HG02610 (cell line): ENCODE measurements around the gene CHI3L2.

ENCODE experiments used
- ATAC-seq: cut with Tn5 transposase; IDR thresholded peaks from one replicate; pipeline ENCODE4 v1.9.1; 2021; ENCODE audit warnings: mild to moderate bottlenecking, moderate library complexity; ENCODE audit not compliant: unreplicated experiment

The CHI3L2 gene

DNA sequence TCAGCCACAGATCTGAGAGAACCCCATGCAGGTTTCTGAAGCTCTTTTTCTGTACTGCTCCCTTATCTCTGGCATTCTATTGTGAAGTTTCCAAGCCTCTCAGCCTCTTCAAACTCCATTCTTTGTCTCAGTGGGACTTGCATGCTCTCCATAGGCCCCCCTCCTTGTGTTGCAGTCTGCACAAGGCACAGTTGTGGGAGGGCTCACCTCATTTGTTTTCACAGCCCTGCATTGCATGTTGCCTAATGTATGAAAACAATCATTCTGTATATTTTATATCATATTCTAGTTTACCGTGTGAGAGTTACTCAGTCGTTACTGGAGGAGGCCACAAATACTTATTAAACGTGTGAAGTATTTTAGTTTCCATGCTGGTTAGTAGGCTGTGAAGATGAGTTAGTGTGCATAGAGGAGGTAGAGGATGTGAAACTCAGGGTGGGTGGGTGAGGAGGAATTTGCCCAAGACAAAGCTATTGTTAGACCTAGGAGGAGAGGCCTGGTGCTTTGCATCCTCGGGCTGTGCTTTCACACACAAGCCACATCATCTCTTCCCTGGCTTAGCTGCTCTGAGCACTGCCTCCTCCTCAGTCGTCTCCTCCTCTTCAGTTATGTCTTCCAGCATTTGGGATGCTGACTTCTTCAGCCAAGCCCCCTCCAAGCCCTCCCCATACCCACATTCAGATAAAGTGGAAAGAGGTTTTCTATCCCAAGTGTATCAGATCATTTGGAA is 7.8 kb upstream of the CHI3L2 start:
- peak; percentile 37 for ATAC-seq

DNA sequence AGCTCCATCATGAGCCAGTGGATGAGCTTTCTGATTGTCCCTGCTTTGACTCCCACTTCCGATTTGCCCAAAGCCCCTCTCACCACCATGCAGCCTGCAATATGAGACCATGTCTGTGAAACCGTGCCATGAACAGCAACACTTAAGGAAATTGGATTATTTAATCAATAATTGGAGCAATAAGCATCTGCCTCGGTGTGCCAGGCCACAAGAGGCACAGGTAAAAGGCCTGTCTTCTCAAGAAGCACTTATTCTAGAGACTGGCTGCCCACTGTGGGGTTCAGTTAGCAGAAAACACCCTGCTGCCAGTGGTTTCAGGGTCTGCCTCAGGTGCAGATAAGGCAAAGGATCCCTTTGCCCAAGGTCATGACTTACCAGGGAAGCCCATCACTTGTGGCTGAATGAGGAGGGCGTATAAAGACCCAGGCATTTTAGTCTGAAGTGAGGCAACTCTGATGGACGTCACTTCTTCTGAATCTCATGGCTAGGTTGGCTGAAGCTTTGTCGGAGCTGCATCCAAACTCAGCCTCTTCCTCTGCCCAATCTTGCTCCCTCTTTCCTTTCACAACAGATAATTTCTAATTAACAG is 7.1 kb upstream of the CHI3L2 start:
- ATAC-seq = no peak

DNA sequence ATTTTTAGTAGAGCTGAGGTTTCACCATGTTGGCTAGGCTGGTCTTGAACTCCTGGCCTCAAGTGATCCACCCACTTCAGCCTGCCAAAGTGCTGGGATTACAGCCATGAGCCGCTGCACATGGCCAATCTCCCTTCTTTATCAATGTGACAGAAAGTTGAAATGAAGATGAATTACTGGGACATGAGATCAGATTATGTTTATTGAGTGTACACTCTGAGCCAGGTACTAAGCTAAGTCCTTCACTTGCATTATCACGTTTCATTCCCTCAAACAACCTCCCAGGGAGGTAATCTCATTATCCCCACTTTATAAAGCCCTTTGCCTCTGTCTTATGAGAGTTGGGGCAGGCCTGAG is 6.3 kb upstream of the CHI3L2 start:
- no peak for ATAC-seq

DNA sequence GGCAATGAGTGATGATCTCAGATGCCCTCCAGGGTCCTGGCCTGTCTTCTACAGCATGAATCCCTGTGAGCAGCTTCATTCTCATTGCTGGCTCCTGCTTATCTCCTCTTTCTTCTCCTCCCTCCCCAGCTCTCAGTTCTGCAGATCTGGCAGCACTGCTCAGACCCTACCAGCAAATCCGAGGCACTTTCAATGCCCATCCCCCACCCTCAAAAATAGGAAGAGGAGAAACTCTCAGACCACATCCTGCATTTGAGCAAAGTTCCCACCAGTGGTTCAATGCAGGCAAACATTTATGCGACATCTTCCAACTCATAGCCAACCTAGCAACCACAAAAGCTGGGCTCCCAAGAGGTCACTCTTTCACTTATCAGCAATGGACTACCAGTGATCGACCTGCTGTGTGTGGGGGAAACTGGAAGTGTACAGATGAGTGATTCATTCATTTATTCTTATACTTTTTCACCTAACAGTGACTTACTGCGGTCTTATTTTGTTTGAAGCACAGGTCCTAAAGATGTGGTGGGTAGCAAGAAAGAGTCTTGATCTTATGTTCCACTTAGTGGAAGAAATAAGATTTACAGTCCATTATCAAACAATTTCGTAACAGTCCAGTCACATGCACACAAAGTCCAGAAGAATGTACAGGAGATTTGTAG is 5.8 kb upstream of the CHI3L2 start:
- peak; percentile 57 for ATAC-seq

DNA sequence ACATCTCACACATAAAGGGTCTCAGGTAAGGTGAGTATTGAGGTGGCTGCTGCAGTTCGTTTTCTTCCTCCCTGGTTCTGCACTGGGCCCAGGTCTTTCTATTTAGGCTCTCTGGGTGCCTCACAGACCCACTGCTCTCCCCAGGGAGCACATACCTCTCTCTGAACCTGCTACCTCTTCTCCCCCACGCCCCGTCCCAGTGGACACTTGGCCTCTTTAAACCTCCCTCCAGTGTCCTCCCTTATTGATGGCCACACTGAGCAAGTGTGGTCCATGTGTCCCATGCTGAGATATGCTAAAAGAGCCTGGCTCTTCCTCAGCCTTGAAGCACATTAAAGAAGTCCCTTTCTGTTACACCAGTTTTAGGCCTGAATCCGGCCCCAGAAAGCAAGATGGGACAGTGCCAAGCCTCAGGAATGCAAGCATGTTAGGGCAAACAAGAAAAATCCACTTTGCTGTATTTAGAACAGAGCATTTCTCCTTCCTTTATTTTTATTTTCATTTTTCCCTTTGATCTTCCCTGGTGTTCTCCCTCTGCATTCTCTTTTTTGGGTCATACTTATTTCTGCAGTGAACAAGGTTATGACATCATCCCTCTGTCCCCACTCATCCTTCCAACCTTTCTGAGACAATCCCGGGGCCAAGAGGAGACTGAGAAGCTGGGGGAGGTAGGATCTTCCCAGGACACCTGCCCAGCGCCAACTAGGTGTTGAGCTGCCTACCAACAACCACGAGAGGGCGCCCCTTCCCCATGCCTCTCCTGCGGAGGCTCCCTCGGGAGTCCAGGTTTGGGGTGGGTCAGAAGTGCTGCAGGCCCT is 5.0 kb upstream of the CHI3L2 start:
- peak; percentile 23 for ATAC-seq

DNA sequence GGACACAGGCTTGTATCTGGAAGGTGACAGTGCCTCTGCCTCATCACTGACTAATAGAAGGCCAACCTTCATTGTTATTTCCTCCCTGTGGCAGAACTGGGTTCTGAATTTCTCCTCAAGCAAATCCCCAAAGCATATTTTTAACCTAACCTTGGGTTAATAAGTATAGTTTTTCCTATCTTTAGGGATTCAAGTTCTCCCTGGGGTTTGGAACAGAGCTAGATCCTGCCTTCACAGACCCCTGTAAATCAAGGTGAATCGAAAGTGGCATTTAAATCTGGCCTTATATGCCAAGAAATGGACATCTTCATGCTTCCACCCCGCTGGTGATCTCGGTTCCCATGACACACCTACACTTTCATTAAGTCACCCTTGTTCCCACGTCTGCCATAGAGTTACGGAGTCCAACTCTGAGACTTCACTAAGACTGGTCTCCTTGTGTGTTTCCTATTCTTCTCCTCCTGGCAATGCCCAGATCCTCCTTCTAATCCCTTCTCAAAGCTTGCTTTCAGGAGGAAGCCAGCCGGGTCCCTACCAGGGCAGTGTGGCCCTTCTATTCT is 4.3 kb upstream of the CHI3L2 start:
- no peak for ATAC-seq

DNA sequence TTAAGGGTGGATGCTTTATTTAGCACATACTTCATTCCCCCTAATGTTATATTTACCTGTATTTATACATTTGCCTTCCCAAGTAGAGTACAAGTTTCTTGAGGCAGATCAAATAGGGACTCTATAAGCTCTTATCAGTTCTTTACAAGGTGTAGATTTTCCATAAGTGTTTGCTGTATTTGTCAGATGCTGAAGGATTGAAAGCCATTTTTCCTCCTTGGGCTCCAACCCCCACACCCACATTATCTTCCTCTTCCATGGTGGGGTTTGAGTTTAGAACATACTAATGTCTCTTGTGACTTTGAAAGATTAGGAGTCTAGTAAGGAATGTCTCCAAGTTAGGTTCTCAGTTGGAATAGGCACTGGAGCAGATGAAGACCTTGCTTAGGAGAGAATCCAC is 2.4 kb upstream of the CHI3L2 start:
- ATAC-seq = no peak

DNA sequence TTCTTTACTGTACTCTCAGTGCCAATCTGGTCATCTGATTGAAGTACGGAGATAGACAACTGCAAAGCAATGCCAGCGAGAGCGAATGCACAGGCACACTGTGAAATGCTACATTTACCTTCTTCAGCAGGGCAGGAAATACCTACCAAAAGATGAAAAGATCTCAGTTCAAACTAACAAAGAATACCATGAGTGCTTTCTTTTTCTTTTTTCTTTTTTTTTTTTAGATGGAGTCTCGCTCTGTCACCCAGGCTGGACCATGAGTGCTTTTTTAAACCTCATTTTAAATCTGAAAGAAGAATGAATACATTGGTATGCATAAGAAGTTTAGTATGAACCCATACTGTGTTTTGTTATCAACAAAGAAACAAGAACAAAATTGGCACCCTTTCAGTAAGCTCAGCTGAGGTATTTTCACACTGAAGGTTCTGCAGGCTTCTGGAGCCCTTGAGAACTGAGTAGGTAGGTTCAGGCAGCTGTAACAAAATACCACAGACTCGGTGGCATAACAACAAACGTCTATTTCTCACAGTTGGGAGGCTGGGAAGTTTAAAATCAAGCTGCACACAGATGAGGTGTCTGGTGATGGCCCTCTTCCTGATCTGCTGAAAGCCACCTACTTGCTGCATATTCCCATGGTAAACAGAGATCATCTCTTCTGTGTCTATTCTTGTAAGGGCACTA is 1.7 kb upstream of the CHI3L2 start:
- ATAC-seq = no peak

DNA sequence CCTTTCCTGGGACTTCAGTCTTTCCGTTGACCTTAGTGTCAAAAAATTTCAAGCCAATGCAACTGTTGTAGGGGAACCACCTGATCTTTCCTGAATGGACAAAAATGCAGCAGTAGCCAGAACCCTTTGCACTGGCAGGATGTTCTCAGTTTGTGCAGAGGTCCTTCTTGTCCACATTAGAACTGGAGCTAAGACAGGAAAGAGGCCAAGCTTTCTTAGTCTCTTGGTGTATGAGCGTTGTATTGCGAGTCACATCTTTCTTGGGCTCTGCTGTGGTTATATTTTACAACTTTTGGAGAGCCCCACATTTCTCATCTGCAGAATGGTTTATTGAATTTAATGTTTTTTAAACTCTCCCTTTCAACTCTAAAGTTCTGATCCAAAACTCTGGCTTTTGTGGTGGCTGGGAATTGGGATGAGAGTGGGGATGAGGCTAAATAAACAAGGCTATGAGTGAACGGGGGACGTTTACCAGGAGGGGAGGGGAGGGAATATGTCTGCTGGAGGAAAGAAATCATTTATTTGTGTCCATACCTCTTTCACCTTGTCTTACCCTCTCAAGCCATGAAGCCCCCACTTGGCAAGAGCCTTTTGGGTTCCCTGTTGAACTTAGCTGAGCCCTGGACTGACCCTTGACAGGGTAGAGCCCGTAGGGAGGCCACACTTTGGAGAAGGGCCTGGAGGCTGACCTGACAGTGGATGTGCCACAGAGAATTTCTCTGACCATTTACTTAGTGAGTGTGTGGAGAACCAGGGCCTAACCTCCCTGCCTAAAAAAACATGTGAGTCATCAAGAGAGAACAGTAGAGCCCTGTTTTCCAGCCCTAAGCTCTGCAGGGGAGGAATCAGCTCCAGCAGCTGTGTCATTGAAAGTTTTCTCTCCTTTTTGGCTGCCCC is 586 bp downstream of the CHI3L2 start:
- ATAC-seq = no peak

DNA sequence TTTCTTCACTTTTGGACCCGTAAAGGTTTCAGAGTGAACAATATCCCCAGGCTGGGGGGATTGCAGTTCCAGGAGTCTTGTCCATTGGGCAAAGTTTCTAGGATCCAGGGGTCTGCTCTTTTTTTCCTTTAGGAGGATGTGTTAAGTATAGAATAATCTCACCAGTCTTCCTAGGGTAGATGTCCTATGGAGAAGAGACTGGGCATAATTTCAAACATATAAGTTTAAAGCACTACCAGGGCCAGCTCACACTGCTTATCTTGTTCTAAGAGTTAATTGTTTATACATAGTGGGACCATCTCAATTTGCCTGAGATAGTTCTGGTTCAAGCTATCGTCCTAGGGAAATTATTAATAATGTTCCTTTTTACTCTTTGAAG is 1.2 kb downstream of the CHI3L2 start:
- no peak for ATAC-seq

DNA sequence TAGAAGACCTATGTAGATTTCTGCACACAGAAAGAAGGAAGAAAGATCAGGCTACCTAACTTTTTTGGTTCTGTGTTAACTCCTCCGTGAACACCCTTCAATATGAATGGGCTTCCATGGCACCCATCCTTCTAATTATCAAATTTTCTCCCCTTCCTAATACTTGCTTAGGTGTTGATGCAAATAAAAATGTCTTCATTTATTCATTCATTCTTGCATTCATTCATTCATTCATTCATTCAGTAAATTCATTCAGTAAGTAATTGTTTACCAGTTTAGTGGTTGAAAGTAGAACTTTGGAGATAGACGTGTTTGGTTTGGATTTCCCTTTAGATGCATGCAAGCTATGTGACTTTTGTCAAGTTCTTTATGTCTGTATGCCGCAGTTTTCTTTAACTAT is 4.6 kb downstream of the CHI3L2 start:
- ATAC-seq = no peak

DNA sequence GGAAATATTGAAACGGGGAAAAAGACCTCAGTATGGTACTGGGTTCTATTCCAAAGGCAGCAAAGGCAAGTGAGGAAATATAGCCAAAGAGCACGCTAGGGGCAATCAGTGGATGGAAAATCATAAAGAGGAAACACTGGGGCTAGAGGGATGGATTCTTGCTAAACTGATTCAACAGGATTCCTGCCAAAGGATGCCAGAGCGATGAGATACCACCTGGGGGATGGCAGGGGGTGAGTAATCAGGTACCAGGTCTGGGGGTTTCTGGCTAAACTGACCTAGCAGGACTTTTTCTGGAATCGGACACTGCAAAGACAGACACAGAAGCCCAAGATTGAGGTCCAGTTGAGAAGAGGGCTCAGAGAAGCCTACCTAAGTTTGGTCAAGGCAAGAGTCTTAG is 6.7 kb downstream of the CHI3L2 start:
- ATAC-seq = no peak

DNA sequence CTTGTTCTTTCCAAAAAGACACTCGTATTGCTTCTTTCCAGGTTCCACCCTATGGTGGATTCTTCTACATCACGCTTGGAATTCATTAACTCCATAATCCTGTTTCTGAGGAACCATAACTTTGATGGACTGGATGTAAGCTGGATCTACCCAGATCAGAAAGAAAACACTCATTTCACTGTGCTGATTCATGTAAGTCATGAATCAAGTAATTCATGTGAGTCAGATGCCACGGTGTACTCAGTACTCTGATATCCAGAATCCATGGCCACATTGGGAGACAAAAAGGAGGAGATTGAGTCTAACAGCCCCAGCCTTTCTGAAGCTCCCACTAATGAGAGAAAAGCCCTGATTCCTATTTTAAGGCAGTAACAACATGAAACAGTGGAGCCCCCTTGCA is 7.4 kb downstream of the CHI3L2 start:
- ATAC-seq = no peak

DNA sequence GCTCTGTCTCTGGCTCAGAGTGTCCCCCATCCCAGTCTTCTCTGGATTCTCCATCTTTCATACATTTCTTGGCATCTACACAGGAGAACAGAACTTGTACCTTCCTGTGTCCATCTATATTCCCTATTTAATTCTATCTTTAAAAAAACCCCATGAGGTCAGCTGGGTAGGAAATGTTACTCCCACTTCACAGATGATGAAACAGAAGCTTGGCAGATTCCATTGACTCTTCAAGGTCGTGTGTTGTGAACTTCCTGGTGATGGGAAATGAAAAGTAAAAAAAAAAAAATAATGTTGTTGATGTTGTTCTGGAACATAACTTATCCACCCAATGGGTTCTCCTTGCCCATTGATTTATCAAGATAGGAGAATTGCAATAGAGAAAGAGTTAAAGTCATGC is 8.9 kb downstream of the CHI3L2 start:
- ATAC-seq = no peak

DNA sequence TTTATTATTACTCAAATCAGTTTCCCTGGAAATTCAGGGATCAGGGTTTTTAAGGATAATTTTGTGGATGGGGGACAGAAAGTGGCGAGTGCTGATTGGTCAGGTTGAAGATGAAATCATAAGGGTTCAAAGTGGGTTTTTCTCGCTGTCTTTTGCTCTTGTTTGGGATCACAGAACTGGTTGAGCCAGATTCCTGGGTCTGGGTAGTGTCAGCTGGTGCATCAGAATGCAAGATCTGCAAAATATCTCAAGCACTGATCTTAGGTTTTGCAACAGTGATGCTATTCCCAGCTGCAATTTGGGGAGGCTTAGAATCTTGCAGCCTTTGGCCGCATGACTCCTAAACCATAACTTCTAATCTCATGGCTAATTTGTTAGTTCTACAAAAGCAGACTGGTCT is 9.3 kb downstream of the CHI3L2 start:
- no peak for ATAC-seq

DNA sequence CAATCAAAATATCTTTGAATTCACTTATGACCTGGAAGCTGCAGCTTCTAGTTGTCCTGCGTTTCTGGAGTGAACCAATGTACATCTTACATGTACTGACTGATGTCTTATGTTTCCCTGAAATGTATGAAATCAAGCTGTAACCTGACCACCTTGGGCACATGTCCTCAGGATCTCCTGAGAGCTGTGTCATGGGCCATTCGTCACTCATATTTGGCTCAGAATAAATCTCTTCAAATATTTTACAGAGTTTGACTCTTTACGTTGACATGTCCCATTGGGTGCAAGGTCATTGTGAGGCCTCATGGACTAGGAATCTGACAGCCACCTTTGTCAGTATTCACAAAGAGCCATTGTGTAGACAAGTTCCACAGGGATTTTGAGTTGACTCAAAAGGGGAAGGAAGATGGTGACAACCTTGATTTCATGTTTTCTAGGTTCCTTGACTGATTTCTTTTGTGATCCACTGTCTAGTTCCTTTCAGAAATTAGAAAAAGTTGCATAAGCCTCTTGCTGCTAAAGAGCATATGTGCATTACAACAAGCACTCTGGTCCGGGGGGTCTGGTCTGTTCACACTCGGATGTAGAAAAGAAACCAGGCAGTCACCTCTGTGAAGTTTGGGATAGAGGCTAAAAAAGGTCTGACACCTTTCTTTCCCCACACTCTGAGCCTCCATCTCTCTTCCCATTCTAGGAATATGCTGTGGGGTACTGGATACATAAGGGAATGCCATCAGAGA is 10.7 kb downstream of the CHI3L2 start:
- ATAC-seq = no peak

DNA sequence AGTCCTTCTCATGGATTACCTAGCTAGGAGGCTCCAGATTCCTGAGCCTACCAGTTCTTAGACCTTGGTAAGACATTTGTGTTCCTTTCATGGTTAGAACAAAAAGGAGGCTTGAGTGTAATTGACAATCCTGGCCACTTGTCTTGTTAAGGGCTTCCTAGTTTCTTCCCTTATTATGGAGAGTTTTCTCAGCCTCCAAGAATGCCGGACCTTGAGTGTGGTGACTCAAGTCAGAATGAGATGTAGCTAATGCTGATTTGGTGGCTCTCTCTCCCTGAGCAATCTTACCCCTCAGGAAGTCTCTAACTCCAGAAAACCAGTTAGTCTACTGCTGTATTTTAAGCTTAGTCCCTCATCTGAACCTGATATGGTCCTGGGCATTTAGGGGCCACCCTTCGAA is 14.3 kb downstream of the CHI3L2 start:
- no peak for ATAC-seq

DNA sequence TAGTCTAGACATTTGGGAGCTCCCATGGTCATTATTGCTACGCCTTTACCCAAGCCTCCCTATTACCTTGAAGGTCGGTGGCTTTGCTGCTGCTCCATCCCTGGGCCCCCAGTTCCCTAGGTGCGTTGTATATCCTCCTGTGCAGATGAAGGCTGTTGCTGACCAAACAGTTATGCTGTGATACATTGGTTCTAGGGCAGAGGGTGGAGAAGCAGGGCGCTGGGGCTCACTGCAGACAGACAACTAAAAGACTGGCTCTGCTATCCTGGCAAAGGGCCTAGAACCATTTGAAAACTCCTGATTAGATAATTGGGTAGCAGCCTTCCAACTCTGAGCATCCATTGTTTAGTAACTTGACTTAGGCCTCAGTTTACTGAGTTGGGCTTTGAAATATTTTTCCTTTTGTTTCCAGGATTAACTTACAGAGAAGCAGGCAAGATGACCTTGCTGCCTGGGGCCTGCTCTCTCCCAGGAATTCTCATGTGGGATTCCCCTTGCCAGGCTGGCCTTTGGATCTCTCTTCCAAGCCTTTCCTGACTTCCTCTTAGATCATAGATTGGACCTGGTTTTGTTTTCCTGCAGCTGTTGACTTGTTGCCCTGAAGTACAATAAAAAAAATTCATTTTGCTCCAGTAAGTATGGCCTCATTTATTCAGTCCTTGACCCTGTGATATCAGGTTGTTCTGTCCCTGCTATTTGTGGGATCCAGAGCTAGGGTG is 15.5 kb downstream of the CHI3L2 start:
- no peak for ATAC-seq
